Measurements from ENCODE around the gene GRIFIN.

The GRIFIN gene

GRCh38 chr7:2476298-2476697, at the start of gene GRIFIN:
Gene GRIFIN (minus strand): TSS chr7:2476398. CDS start chr7:2476383, 15 bp downstream.
- no peak for DNase-seq

DNA sequence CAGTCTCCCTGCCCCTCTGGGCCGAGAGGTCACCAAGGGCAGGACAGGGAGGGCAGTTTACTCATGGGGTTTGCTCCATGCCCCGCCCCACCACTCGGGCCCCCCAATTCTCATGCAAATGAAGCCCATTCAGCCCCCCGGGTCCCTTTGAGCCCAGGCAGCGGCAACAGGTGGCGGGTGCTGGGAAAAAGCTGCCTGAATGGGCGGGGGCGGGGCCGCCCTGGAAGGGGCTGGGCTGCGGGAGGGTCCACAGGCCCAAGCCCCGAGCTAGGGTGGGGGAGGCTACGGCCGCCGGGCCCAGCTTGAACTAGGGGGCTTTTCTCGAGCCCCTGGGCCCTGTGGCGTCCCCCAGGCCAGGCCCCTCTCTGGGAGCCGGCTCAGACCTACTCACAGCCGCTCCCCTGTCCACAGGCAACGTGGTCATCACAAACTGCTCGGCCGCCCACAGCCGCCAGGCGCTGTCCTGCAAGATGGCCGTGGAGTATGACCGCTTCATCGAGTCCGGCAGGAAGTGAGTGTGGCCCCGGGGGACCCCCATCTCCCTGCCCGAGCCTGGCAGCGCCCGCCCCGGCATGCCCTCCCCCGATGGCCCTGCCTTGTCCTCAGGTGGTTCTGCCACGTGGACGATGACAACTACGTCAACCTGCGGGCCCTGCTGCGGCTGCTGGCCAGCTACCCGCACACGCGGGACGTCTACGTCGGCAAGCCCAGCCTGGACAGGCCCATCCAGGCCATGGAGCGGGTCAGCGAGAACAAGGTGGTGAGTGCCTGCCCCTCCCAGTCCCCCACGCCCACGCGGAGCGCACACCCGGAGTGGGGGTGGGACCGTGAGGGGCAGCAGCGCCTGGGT, 48.8 kb upstream of the GRIFIN start:
- no peak for DNase-seq

- DNase-seq = peak; percentile 6
Observed at GRCh38 chr7:2523941-2524807, 48.0 kb upstream of the GRIFIN start.

DNA sequence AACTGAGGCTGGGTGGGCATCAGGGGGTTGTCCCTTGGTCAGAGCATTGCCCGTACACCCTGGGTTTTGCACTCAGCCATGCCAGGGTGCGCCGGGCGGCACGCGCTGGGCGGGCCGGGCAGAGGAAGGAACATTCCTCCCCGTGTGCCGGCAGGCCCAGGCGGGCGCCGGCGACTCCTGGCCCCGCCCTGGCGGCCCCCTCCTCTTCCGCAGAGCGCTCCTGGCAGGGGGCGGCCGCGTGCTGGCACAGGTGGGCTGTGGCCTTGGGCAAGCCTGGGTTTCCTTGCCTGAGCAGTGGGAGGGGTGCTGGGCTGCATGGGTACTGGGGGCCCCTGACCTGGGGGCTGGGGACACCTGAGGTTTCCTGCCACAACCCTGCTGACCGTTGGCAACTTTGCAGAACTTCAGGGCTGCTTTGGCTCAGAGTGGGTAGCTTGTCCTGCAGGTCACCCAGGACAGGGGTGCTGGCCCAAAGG, 47.3 kb upstream of the GRIFIN start:
- DNase-seq = no peak

DNA sequence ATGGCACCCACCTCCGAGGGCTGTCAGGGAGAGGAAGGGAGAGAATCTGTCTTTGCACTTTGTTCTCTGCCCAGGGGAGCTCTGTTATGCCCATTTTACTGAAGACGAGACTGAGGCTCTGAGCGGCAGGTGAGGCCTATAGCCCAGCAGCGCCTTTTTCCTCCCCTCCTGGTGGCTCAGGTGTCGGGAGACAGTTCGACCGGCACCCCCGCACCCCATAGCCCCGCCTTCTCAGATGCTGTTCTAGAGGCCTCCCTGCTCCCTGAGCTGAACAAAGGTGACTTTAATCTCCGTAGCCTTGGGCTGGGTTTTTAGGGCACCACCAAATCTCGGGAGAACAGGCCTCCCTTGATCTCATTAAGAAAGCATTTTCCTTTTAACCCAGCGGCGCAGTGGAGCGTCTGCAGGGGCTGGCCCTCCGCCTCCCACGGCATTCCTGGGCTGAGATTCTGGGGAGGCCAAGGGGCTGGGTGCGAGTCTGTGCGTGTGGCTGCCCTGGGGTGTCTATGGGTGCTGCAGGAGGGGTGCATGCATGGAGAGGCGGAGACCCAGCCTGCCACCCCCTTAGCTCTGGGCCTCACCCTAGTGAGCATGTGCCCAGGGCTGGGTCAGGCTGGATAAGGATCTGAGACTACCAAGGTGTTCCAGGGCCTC, 46.7 kb upstream of the GRIFIN start:
- DNase-seq = no peak

DNA sequence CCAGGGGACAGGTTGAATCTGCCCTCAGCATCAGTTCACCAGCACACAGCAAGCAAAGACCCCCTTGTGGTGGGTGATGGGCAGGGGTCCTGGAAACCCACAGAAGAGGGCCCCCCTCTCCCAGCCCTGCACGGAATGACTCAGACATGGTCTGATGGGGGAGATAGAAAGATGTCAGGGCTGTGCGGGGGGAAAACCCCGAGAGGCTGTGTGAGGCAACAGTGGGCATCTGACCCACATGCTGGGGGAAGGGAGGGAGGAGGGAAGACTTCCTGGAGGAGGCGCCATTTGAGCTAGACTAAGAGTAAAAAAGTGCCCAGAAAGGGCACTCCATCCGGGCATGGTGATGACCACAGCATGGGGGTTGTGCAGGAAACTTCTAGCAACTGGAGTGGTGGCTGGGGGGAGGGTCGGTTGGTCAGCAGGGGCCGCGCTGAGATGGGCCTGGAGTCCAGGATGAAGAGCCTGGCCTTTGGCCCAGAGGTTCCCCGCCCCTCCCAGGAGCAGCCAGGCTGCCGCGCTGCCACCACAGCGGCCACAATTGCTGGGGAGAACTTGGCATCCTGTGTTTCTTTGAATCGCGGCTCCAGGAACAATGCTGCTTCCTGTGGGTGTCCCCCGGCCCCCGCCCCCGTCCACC, 45.9 kb upstream of the GRIFIN start:
- DNase-seq = peak; percentile 19

- no peak for DNase-seq
Observed at GRCh38 chr7:2521341-2521745, 45.1 kb upstream of the GRIFIN start.

DNA sequence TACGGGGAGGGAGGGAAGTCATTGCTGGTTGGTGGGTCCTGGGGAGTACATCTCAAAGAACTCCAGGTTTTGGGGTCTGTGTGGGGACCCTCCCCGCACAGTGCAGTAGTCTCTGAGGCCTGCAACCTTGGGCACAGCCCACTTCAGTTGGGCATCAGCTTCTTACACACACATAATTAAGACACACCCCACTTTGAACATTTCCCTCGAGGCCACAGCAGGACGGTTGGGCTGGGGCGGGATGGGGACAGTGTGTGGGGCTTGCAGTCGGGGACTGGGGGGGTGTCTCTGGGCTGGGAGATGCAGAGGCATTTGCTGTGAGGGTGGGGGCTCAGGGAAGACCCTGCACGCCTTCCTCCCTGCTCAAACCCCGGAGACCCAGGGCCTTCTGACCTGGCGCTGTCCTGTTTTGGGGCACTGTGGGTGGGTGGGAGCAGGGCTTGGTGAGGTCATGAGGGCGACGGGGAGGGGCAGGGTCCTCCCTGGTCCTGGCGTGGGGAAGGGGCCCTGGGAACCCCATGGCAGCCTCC, 44.6 kb upstream of the GRIFIN start:
- no peak for DNase-seq

DNA sequence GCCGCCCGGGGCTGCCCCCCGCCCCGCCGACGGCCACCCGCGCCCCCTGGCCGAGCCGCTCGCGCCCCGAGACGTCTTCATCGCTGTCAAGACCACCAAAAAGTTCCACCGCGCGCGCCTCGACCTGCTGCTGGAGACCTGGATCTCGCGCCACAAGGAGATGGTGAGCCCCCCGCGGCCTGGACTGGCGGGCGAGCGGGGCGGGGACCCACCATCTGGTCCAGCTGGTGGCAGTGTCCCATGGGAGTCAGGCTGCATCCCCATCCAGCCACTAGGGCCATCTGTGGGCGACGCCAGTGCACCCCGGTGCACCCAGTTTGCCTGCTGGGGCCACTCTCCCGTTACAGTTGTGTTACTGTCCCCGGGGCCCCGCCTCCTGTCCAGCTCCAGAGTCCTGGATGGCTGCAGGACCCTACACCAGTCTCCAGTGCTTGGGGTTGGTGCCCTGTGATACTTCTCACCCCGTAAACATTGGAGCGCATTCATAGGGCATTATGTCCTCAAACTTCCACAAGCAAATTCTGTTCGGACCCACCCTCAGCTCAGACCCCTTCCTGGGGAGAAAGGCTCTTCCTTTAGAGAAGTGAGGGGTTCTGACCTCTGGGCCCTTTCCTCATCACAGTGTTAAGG, 44.0 kb upstream of the GRIFIN start:
- DNase-seq = peak; percentile 1

DNA sequence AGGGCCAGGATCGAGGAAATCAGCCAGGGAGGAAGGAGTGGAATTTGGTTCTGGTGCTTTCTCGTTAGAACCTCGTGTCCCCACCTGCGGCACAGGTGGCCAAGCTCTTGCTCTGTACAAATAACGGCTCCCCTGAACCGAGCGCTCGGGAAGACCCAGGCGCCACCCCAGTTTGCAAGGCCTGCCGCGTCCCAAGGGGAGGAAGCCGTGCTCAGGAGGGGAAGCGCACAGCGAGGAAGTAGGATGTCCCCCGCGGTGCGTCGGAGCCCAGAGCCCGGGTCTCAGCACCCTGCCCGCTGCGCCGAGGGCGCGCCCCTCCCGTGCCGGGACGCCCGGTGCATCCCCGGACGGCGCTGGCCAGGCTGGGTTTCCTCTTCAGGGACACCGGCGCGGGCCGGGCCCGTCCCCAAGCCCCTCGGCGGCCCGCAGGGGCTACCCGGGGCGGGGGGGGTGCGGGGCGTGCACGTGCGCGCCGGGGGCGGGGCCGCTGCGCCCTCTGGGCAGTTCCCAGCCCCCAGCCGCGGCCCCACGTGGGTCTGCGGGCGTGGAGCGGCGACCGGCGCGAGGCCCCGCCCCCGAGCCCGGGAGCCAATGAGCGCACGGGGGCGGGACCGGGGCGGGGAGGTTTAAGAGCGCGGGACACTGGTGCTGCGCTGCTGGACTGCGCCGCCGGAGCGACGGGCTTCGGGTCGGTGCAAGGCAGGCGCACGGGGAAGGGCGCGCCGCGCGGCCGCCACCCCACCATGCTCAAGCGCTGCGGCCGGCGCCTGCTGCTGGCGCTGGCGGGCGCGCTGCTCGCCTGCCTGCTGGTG, 43.1 kb upstream of the GRIFIN start, which contains the start of gene LFNG:
TSS of gene LFNG (plus strand) at position 656 of the 812 bp plus-strand sequence. CDS start at position 744, 88 bp downstream.
- DNase-seq = peak; percentile 85

- DNase-seq = no peak
Observed at GRCh38 chr7:2518737-2519118, 42.5 kb upstream of the GRIFIN start.

DNA sequence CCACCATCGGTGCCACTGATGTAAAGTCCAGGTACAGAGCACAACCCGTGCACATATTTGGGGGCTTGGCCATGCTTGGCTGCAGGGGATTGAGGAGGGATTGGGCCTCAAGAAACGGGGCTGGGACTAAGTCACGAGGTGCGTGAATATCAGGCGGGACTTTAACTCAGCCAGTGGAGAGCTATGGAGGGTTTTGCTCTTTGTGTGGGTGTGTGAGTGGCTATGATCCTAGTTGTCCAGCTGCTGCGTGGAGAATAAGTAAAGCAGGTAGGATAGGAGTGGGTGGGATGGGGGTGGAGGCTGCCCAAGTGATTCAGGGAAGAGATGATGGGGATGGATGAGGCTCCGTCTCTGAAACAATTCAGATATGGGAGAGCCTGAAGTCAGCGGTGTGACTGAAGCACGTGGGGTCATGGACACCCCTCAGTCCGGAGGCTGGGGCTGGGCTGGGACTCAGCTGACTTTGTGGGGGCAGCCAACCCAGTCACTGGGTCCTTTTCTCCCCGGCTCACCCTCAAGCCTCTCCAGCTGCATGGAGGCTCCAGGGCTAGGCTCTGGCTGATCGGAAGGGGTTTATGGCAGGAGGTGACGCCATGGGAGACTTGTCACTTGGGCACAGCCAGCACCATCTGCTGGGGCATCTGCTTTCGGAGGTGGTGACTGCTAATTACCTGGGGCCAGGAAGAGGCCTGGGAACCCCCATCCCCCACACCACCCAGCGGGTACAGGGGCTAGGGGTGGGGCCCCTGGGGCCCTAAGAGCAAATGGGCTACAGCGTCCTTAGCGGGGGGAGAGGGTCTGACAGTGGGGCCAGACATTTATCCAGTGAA, 41.7 kb upstream of the GRIFIN start:
- no peak for DNase-seq

DNA sequence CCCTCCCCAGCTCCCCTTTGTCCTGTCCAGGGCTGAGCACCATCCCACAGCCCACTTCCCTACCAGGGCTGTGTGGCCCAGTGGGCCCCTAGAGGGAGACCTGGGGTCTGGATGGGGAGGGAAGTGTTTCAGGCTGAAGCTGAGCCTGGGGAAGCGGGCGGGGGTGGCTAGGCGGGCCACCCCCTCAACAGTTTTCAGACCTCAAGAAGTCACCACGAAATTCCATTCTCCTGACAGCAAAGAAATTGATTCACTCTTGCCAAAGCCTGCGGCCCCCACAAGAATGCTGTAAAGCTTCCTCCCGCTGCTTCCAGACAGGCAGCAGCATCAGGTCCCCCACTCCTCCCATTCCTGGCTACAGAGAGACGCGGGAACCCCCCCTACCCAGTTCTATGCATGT, 40.8 kb upstream of the GRIFIN start:
- DNase-seq = no peak

DNA sequence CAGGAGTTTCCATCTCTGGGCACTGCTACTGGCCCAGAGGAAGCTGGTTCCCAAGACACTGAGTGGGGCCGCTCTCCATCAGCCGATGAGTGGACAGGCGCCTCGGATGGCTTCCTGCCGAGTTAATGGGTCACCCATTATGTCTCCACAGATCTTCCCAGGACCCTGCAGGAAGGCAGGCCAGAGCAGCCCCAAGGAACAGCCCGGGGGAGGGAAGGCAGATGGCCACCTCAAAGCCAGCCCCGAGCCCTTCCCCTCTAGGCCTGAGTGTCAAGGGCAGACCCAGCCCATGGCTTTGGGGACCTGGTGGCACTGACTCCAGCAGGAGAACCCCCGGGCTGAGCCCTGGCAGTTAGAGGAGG, 40.0 kb upstream of the GRIFIN start:
- DNase-seq = no peak

GRCh38 chr7:2515424-2516193, 39.4 kb upstream of the GRIFIN start:
- no peak for DNase-seq

GRCh38 chr7:2514473-2515423, 38.5 kb upstream of the GRIFIN start:
- DNase-seq = no peak

- no peak for DNase-seq
Observed at GRCh38 chr7:2513702-2514101, 37.5 kb upstream of the GRIFIN start.

- DNase-seq = no peak
Observed at GRCh38 chr7:2512713-2513112, 36.5 kb upstream of the GRIFIN start.

Data from OCI-M1 (cell line).